HEK293T (cell line): ENCODE results near the gene CDH16.

Experiments
- CTCF ChIA-PET: fragments of 350-600 bp; formaldehyde crosslinking; extraction: SDS; loops from one replicate; lab custom pipeline; 2021; ENCODE audit warnings: antibody characterized with exemption, inconsistent platforms; lab: Yijun Ruan, JAX
- POLR2A ChIA-PET: fragments of 350-600 bp; formaldehyde crosslinking; extraction: SDS; loops from one replicate; lab custom pipeline; 2020; ENCODE audit warnings: antibody characterized with exemption, inconsistent platforms; lab: Yijun Ruan, JAX
- DNase-seq: peaks from one replicate; pipeline ENCODE4 v3.0.0; 2012; ENCODE audit warnings: mixed read lengths; ENCODE audit errors: extremely low spot score
- ARNT ChIP-seq: fragments of 450-650 bp; IDR thresholded peaks from 2 replicates; pipeline ENCODE4 v1.6.1; 2017; ENCODE audit warnings: mild to moderate bottlenecking
- BHLHE40 ChIP-seq: fragments of 450-650 bp; IDR thresholded peaks from 2 replicates; pipeline ENCODE4 v1.6.1; 2016; ENCODE audit warnings: mild to moderate bottlenecking, moderate library complexity, borderline replicate concordance
- CTBP1 ChIP-seq: fragments of 450-650 bp; IDR thresholded peaks from 2 replicates; pipeline ENCODE4 v1.6.1; 2016; ENCODE audit warnings: borderline replicate concordance
- ELF4 ChIP-seq: fragments of 450-650 bp; IDR thresholded peaks from 2 replicates; pipeline ENCODE4 v1.6.1; 2017; ENCODE audit warnings: antibody characterized with exemption
- FOXA1 ChIP-seq: fragments of 450-650 bp; IDR thresholded peaks from 2 replicates; pipeline ENCODE4 v1.6.1; 2016; ENCODE audit warnings: mild to moderate bottlenecking
- FOXK2 ChIP-seq: fragments of 450-650 bp; IDR thresholded peaks from 2 replicates; pipeline ENCODE4 v1.6.1; 2016; ENCODE audit warnings: mild to moderate bottlenecking
- FOXM1 ChIP-seq: fragments of 450-650 bp; IDR thresholded peaks from 2 replicates; pipeline ENCODE4 v1.6.1; 2017; ENCODE audit warnings: mild to moderate bottlenecking, borderline replicate concordance
- HDGF ChIP-seq: fragments of 450-650 bp; IDR thresholded peaks from 2 replicates; pipeline ENCODE4 v1.6.1; 2017; ENCODE audit warnings: antibody characterized with exemption, borderline replicate concordance
- L3MBTL2 ChIP-seq: fragments of 450-650 bp; conservative IDR thresholded peaks from 2 replicates; pipeline ENCODE4 v1.6.1; 2016; ENCODE audit warnings: mild to moderate bottlenecking
- LEF1 ChIP-seq: fragments of 450-650 bp; IDR thresholded peaks from 2 replicates; pipeline ENCODE4 v1.6.1; 2017; ENCODE audit warnings: mild to moderate bottlenecking, borderline replicate concordance
- NFRKB ChIP-seq: fragments of 450-650 bp; IDR thresholded peaks from 2 replicates; pipeline ENCODE4 v1.6.1; 2016; ENCODE audit warnings: mild to moderate bottlenecking, moderate library complexity
- SP1 ChIP-seq: fragments of 450-650 bp; IDR thresholded peaks from 2 replicates; pipeline ENCODE4 v1.6.1; 2017
- SUZ12 ChIP-seq: fragments of 450-650 bp; IDR thresholded peaks from 2 replicates; pipeline ENCODE4 v1.6.1; 2016; ENCODE audit warnings: mild to moderate bottlenecking
- TARDBP ChIP-seq: fragments of 450-650 bp; IDR thresholded peaks from 2 replicates; pipeline ENCODE4 v1.6.1; 2016
- ZNF384 ChIP-seq: fragments of 450-650 bp; IDR thresholded peaks from 2 replicates; pipeline ENCODE4 v1.6.1; 2016
- TF ChIP-seq, protein P1 (sequence below): fragments of 450-650 bp; IDR thresholded peaks from 2 replicates; pipeline ENCODE4 v1.6.1; 2016

Gene CDH16

GRCh38 chr16:66911112-66911511 is 7.6 kb downstream of the CDH16 start:
- POLR2A ChIA-PET, result interaction anchor here (1.4 to 1.6 kb wide), 2 partner anchors 8 to 80 kb away, joined by 3 to 4 read pairs; partner anchors contain the start of gene NAE1
- CTCF ChIA-PET, result interaction anchor here (1.1 to 2.1 kb wide), 4 partner anchors 11 to 17 kb away, joined by 3 to 12 read pairs (median 10); no protein-coding TSS in a partner anchor
- no peak for TF ChIP-seq FOXK2
- TF ChIP-seq CTBP1, result no peak
- TF ChIP-seq, protein P1, sequence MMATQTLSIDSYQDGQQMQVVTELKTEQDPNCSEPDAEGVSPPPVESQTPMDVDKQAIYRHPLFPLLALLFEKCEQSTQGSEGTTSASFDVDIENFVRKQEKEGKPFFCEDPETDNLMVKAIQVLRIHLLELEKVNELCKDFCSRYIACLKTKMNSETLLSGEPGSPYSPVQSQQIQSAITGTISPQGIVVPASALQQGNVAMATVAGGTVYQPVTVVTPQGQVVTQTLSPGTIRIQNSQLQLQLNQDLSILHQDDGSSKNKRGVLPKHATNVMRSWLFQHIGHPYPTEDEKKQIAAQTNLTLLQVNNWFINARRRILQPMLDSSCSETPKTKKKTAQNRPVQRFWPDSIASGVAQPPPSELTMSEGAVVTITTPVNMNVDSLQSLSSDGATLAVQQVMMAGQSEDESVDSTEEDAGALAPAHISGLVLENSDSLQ, result no peak
- no peak for TF ChIP-seq BHLHE40
- TF ChIP-seq L3MBTL2, result no peak
- no peak for TF ChIP-seq ELF4
- no peak for TF ChIP-seq FOXA1
- no peak for TF ChIP-seq HDGF
- no peak for TF ChIP-seq LEF1
- TF ChIP-seq ZNF384, result no peak
- DNase-seq, result no peak

- TF ChIP-seq TARDBP, result no peak
- no peak for TF ChIP-seq L3MBTL2
- no peak for TF ChIP-seq FOXK2
- TF ChIP-seq ZNF384, result no peak
- TF ChIP-seq BHLHE40, result no peak
- TF ChIP-seq FOXA1, result no peak
- no peak for TF ChIP-seq FOXM1
- TF ChIP-seq, protein P1, result no peak
- no peak for TF ChIP-seq NFRKB
- no peak for TF ChIP-seq ELF4
- TF ChIP-seq SP1, result no peak
- TF ChIP-seq SUZ12, result no peak
- no peak for TF ChIP-seq HDGF
- no peak for TF ChIP-seq CTBP1
- TF ChIP-seq LEF1, result no peak
- TF ChIP-seq ARNT, result no peak
- POLR2A ChIA-PET, result interaction anchor here (1.4 to 1.6 kb wide), 2 partner anchors 9 to 79 kb away, joined by 3 to 4 read pairs; partner anchors contain the start of gene NAE1
- CTCF ChIA-PET, result interaction anchor here (0.6 to 2.1 kb wide), 13 partner anchors 8 to 47 kb away, joined by 3 to 12 read pairs (median 3); partner anchors contain the start of genes CDH16 and PDP2
- no peak for DNase-seq
Measured at GRCh38 chr16:66910175-66910940, 8.3 kb downstream of the CDH16 start.

DNA sequence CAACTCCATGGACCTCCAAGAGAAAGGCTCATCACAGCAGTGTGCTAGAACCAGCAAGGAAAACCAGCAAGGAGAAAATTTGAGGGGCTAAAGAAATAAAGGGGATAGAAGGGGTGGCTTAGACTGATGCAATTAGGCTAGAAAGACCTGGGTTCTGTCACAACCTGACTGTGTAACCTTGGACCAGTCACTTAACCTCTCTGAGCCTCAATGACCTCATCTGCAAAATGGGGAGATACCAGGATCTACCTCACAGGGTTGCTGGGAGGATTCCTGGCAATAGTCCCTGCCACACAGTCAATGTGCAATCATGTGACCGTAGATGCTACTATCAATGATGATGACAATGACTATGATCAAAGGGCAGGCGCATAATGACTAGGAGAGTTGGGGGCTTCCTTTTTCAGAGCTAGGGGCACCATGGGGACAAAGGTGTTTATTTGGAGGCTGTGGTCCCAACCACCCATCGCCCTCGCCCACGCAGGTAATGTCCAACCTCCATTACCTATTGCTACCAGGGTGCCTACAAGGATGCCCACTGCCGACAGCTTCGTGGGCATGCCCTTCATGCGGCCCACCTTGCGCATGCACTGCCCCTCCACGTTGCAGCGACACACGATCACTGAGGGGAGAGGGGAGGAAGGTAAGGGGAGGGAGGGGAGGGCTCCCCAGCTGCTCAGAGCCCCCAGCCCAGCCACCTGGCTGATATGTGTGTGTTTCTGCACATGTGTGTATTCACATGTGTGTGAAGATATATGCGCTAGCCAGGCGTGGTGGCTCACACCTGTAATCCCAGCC is 9.7 kb downstream of the CDH16 start:
- DNase-seq, result no peak
- ChIA-PET CTCF (interaction anchor here (1.1 to 2.1 kb wide), 8 partner anchors 8 to 49 kb away, joined by 3 to 12 read pairs (median 6); partner anchors contain the start of genes CDH16 and PDP2), POLR2A (no interaction called here)
- TF ChIP-seq FOXM1 (no peak), NFRKB (no peak), FOXA1 (no peak), SUZ12 (no peak), L3MBTL2 (no peak), TARDBP (no peak), ELF4 (no peak)
- TF ChIP-seq, protein P1, result no peak

DNA sequence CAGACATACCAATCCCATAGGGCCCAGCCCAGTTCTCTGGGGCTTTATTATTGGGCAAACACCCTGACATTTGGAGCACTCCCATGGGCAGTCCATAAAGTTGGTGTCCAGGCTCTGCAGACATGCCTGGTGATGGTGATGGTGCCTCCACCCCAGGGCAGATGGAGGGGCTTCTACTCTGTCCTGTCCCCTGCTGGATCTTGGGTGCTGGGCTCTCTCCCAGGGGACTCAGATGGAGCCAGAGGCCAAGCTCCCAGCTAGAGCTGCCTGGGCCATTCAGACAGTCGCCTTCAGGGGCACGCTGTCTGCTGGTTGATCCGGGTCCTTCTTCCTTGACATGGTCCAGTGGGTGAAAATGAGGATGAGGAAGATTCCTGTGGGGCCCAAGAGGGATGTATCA is 10.6 kb downstream of the CDH16 start:
- DNase-seq, result no peak
- ChIA-PET CTCF (no interaction called here), POLR2A (no interaction called here)
- TF ChIP-seq ARNT, result no peak
- TF ChIP-seq NFRKB, result no peak
- no peak for TF ChIP-seq FOXK2
- no peak for TF ChIP-seq LEF1
- TF ChIP-seq SP1, result no peak
- no peak for TF ChIP-seq L3MBTL2
- no peak for TF ChIP-seq FOXA1
- TF ChIP-seq HDGF, result no peak

DNA sequence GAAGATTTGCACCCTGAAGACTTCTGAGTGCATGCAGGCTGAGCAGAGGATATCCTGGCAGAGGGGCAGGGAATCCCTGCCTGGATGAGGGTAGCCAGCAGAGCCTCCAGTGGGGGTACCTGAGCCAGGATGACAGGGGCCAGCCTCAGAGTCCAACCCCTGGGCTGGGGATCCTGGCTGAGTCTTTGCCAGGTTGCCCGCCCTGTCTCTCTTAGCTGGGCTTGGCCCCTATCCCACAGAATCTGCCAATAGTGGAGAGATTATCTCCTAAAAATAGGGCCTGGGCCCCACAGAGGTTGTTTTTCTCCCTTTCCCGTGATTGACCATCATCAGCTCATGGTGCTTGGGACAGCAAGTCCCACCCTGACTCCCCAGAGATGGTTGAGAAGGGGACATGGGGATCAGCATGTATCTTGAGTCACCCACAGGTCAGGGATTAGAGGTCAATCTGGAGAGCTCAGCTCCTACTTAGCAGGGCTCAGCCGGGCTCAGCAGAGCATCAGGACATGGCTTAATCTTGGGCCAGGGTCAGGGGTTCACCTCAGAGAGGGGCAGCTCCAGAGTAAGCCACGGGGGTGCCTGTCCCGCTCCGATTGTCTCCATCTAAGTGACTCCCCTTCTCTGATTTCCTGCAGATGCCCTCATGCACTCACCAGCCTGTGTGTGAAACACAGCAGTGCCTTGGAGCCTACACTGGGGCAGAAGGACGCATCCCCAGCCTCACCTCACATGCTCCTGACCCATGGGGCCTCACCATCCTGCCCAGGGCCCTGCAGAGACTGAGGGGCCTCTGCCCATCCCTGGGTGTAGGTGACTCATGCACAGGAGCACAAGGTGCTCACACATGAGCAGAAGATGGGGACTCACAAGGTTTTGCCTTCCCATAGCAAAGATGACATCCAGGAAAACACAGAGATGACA is 11.5 kb downstream of the CDH16 start:
- DNase-seq, result no peak
- POLR2A ChIA-PET, result no interaction called here
- CTCF ChIA-PET, result no interaction called here
- TF ChIP-seq CTBP1 (no peak), NFRKB (no peak), LEF1 (no peak), ARNT (no peak), FOXK2 (no peak), SUZ12 (no peak), L3MBTL2 (no peak), SP1 (no peak), BHLHE40 (no peak), HDGF (no peak)
- TF ChIP-seq, protein P1, result no peak
